ENCODE measurements around the gene COBLL1.
A peak's percentile ranks its signal among the peaks of the same experiment; 100 is the strongest.

Gene COBLL1

GRCh38 chr2:164846276-164846675, 4.7 kb upstream of the COBLL1 start:
- Mint-ChIP-seq H3K4me3 (no peak overlapping the region), H3K27me3 (peaks cover 0 to 6% of the 10 kb centered on the region in 2 donors), H3K9me3 (peaks cover 0 to 2% of the 10 kb centered on the region in 2 donors), H3K4me1 (ENCODE audit: low read depth in 2 of 2) (no peaks in the 10 kb centered on the region), H3K27ac (no peak overlapping the region), H3K36me3 (ENCODE audit: insufficient read depth) (no peaks in the 10 kb centered on the region)
- DNase-seq (no peak), ATAC-seq (replicated peaks) (no peak)

GRCh38 chr2:164843346-164843911, 1.8 kb upstream of the COBLL1 start:
- DNase-seq = no peak

DNA sequence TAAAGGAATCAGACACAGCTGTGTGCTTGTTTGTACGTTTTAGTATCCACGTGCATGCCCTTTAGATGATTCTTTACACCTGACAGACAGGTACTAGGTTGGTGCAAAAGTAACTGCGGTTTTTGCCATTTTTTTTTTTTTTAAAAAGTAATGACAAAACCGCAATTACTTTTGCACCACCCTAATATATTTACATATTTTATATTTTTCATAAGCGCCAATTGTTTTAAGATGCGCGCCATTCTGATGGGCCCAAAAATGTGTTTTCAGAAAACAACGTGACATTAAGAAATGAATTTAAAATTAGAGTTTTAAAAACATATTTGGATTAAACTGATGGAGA, 972 bp upstream of the COBLL1 start:
- Mint-ChIP-seq H3K4me1 (ENCODE audit: low read depth in 2 of 2) (no peaks in the 10 kb centered on the region), H3K4me3 (no peak overlapping the region), H3K27me3 (peaks cover 16 to 25% of the 10 kb centered on the region in 2 donors), H3K9me3 (peaks cover 0 to 3% of the 10 kb centered on the region in 2 donors), H3K36me3 (ENCODE audit: insufficient read depth) (no peaks in the 10 kb centered on the region), H3K27ac (no peak overlapping the region)
- ATAC-seq (replicated peaks) (no peak), DNase-seq (no peak)

More at GRCh38 chr2:164843346-164843911, 1.8 kb upstream of the COBLL1 start:
- no peak for ATAC-seq (replicated peaks)
- Mint-ChIP-seq H3K9me3 (peaks cover 0 to 3% of the 10 kb centered on the region in 2 donors), H3K36me3 (ENCODE audit: insufficient read depth) (no peaks in the 10 kb centered on the region), H3K4me3 (no peak overlapping the region), H3K4me1 (ENCODE audit: low read depth in 2 of 2) (no peaks in the 10 kb centered on the region), H3K27ac (no peak overlapping the region), H3K27me3 (peaks cover 16 to 25% of the 10 kb centered on the region in 2 donors)

DNA sequence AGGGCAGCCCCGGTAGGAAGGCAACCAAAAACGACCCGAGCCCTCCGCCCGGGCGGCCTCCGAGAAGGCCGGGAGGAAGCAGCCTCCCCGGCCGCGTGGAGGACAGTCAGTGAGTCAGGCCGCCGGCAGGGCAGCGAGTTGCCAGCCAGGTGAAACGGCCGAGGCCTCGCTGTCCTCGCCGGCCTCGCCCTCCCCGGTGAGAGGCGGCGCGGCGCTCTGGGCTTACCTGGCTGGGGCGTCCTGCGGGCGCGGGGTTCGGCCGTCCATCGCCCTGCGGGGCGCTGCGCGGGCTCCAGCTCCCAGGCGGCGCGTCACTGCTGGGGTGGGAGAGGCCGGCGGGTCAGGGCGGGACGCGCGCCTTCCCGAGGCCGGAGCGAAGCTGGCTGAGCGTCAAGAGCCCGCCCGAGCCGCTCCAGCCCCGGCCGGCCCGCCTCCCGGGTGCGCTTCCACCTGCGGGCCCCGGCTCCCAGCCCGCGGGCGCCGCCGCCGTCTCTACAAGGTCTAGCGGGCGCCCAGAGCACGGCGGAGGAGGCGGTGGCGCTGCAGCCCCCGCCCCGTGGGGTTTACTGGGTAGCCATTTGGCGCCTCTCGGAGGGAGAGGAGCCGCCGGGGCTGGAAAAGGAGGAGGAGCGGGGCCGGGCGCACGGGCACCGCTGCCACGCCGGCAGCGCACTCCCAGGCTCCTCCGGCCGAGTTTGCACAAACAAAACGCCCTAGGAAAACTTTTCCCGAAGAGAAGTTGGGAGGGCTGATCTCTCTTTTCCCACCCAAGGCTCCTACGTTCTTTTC, 499 bp downstream of the COBLL1 start:
- Mint-ChIP-seq H3K27ac (no peak overlapping the region), H3K36me3 (ENCODE audit: insufficient read depth) (no peaks in the 10 kb centered on the region), H3K4me1 (ENCODE audit: low read depth in 2 of 2) (no peaks in the 10 kb centered on the region), H3K27me3 (peaks cover 16 to 25% of the 10 kb centered on the region in 2 donors), H3K4me3 (peak overlapping the region in 1 of 2 donors; percentile 59), H3K9me3 (peaks cover 0 to 3% of the 10 kb centered on the region in 2 donors)
- DNase-seq = no peak
- ATAC-seq (replicated peaks) = peak; percentile 44

- H3K9me3 Mint-ChIP-seq = peaks cover 0 to 3% of the 10 kb centered on the region in 2 donors
- H3K4me1 Mint-ChIP-seq (ENCODE audit: low read depth in 2 of 2) = no peaks in the 10 kb centered on the region
- peak overlapping the region; percentile 25 to 59 for H3K4me3 Mint-ChIP-seq
- ATAC-seq (replicated peaks) = peak; percentile 22
- DNase-seq = no peak
- H3K27ac Mint-ChIP-seq = no peak overlapping the region
- H3K27me3 Mint-ChIP-seq = peaks cover 16 to 25% of the 10 kb centered on the region in 2 donors
- no peaks in the 10 kb centered on the region for H3K36me3 Mint-ChIP-seq (ENCODE audit: insufficient read depth)
Measured at GRCh38 chr2:164840458-164840929, 1.1 kb downstream of the COBLL1 start.

DNA sequence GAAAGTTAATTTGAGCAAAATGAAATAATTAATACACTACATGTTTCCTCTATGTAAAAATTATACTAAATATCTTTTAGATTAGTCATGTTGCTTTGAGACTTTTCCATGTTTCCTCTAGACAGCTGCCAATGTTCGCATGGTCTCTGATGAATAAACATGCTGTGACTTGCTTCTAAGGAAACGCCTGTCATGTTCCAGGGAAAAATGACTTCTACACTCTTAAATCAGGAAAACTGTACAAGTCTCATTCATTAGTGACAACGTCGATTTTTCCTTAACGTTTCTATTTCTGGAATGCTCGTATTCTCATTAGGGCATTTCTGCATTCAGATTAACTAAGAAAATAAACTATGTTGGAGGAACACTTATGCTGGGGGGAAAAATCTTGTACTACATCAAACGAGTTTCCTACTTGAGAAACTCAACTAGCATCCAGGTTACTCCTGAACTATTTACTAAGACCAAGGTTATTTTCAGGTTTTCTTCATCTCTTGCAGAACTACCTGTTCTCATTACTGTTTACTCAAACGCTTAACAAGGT, 1.6 kb downstream of the COBLL1 start:
- no peak for ATAC-seq (replicated peaks)
- H3K36me3 Mint-ChIP-seq (ENCODE audit: insufficient read depth) = no peaks in the 10 kb centered on the region
- no peak for DNase-seq
- H3K4me3 Mint-ChIP-seq = peak overlapping the region; percentile 25 to 59
- no peak overlapping the region for H3K27ac Mint-ChIP-seq
- peaks cover 0 to 3% of the 10 kb centered on the region in 2 donors for H3K9me3 Mint-ChIP-seq
- H3K27me3 Mint-ChIP-seq = peaks cover 16 to 25% of the 10 kb centered on the region in 2 donors
- H3K4me1 Mint-ChIP-seq (ENCODE audit: low read depth in 2 of 2) = no peaks in the 10 kb centered on the region

- Mint-ChIP-seq H3K4me3 (no peak overlapping the region), H3K27ac (no peak overlapping the region), H3K9me3 (peaks cover 0 to 2% of the 10 kb centered on the region in 2 donors)
Measured at GRCh38 chr2:164837807-164838206, 3.8 kb downstream of the COBLL1 start.

GRCh38 chr2:164836907-164837306, 4.7 kb downstream of the COBLL1 start:
- Mint-ChIP-seq H3K36me3 (ENCODE audit: insufficient read depth) (no peaks in the 10 kb centered on the region), H3K27ac (no peak overlapping the region), H3K4me1 (ENCODE audit: low read depth in 2 of 2) (no peaks in the 10 kb centered on the region), H3K9me3 (peaks cover 0 to 2% of the 10 kb centered on the region in 2 donors), H3K4me3 (no peak overlapping the region), H3K27me3 (peaks cover 16 to 20% of the 10 kb centered on the region in 2 donors)
- ATAC-seq (replicated peaks) (no peak), DNase-seq (no peak)

More at GRCh38 chr2:164837807-164838206, 3.8 kb downstream of the COBLL1 start:
- no peaks in the 10 kb centered on the region for H3K36me3 Mint-ChIP-seq (ENCODE audit: insufficient read depth)
- H3K27me3 Mint-ChIP-seq = peaks cover 16 to 20% of the 10 kb centered on the region in 2 donors
- DNase-seq (no peak), ATAC-seq (replicated peaks) (no peak)
- no peaks in the 10 kb centered on the region for H3K4me1 Mint-ChIP-seq (ENCODE audit: low read depth in 2 of 2)

DNA sequence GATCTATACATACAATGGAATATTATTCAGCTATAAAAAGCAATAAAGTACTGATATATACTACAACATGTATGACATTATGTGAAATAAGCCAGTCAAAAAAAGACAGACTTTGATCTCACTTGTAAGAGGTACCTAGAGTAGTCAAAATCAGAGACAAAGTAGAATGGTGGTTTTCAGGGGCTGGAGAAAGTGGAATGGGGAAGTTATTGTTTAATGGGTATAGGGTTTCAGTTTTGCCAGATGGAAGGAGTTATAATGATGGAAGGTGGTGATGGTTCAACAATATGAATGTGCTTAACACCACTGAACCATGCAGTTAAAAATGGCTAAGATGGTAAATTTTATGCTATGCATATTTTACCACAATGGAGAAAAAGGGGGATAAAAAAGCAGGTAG, 6.3 kb downstream of the COBLL1 start:
- H3K9me3 Mint-ChIP-seq = peaks cover 0 to 2% of the 10 kb centered on the region in 2 donors
- H3K27ac Mint-ChIP-seq = no peak overlapping the region
- H3K36me3 Mint-ChIP-seq (ENCODE audit: insufficient read depth) = no peaks in the 10 kb centered on the region
- H3K4me3 Mint-ChIP-seq = no peak overlapping the region
- no peak for DNase-seq
- H3K4me1 Mint-ChIP-seq (ENCODE audit: low read depth in 2 of 2) = no peaks in the 10 kb centered on the region
- H3K27me3 Mint-ChIP-seq = peaks cover 11 to 13% of the 10 kb centered on the region in 2 donors
- no peak for ATAC-seq (replicated peaks)

DNA sequence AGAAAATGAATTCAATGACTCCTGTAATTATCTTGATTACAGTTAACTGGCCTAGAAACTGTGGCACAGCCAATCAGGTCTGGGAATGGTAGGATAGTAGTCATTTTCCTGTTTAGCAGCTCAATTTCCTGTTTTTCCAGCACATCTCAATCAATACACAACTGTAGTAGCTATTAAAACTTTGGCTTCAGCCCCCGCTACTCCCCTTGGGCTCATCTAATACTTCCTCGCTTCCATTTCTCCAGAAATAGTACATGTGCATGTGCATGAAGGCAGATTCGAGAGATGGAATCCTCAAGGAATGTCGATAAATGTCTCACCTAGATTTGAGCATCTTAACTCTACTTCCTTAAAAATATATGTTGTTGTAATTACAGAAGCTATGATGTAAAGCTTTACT, 9.7 kb downstream of the COBLL1 start:
- no peaks in the 10 kb centered on the region for H3K36me3 Mint-ChIP-seq (ENCODE audit: insufficient read depth)
- no peaks in the 10 kb centered on the region for H3K27me3 Mint-ChIP-seq
- no peak overlapping the region for H3K27ac Mint-ChIP-seq
- no peaks in the 10 kb centered on the region for H3K9me3 Mint-ChIP-seq
- DNase-seq (no peak), ATAC-seq (replicated peaks) (no peak)
- no peak overlapping the region for H3K4me3 Mint-ChIP-seq
- no peaks in the 10 kb centered on the region for H3K4me1 Mint-ChIP-seq (ENCODE audit: low read depth in 2 of 2)

DNA sequence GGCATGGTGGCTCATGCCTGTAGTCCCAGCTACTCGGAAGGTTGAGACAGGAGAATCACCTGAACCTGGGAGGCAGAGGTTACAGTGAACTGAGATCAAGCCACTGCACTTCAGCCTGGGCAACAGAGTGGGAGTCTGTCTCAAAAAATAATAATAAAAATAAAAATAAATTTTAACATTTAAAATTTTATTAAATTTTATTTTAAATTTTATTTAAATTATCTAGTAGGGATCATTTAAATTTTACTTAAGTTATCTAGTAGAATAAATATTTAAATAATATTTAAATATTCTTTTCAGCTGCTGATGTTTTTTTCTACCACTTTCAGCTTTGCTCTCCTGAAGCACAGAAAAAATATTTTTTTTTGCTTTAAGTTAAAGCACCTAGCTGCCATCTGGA, 10.4 kb downstream of the COBLL1 start:
- no peak overlapping the region for H3K27ac Mint-ChIP-seq
- H3K4me1 Mint-ChIP-seq (ENCODE audit: low read depth in 2 of 2) = no peaks in the 10 kb centered on the region
- ATAC-seq (replicated peaks) = no peak
- no peaks in the 10 kb centered on the region for H3K9me3 Mint-ChIP-seq
- no peak overlapping the region for H3K4me3 Mint-ChIP-seq
- no peak for DNase-seq
- no peaks in the 10 kb centered on the region for H3K36me3 Mint-ChIP-seq (ENCODE audit: insufficient read depth)
- H3K27me3 Mint-ChIP-seq = no peaks in the 10 kb centered on the region

DNA sequence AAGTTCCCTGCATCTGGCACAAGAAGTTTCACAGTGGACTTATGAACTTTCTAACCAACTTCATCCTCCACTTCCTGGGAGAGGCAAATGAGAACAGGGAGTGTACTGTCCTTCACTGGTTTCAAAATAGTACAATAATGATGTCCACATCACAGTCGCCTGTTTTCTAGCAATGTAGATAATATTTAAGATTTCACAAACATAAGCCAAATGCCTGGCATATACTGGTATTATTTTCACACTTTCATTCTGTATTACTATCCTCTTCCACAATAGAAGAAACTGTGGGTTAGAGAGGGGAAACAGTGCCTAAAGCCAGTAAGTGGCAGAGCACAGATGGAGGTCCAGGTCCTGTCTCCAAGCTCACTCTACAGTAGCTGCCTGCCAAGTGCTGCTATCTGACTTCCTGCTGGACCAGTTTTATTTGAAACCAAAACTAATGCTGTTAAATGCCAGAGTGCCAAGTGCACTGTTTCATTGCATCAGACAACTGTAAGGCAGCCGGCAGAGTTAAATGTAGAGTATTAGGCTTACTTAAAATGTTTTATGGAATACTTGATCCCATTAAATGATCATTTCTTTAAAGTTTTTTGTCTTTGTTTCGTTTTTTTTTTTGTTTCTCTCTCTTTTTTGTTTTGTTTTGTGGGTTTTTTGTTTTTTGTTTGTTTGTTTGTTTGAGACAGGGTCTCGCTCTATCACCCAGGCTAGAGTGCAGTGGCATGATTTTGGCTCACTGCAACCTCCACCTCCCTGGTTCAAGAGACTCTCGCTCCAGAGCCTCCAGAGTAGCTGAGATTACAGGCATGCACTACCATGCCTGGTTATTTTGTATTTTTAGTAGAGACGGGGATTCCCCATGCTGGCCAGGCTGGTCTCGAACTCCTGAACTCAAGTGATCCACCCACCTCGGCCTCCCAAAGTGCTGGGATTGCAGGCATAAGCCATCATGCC, 15.1 kb downstream of the COBLL1 start:
- H3K9me3 Mint-ChIP-seq = peaks cover 0 to 7% of the 10 kb centered on the region in 2 donors
- no peaks in the 10 kb centered on the region for H3K36me3 Mint-ChIP-seq (ENCODE audit: insufficient read depth)
- DNase-seq (no peak), ATAC-seq (replicated peaks) (no peak)
- H3K4me1 Mint-ChIP-seq (ENCODE audit: low read depth in 2 of 2) = no peaks in the 10 kb centered on the region
- no peak overlapping the region for H3K27ac Mint-ChIP-seq
- no peak overlapping the region for H3K4me3 Mint-ChIP-seq
- no peaks in the 10 kb centered on the region for H3K27me3 Mint-ChIP-seq

GRCh38 chr2:164824872-164825271, 16.8 kb downstream of the COBLL1 start:
- ATAC-seq (replicated peaks) (no peak), DNase-seq (no peak)
- H3K9me3 Mint-ChIP-seq = peaks cover 0 to 7% of the 10 kb centered on the region in 2 donors
- H3K4me1 Mint-ChIP-seq (ENCODE audit: low read depth in 2 of 2) = no peaks in the 10 kb centered on the region
- no peak overlapping the region for H3K27ac Mint-ChIP-seq
- no peaks in the 10 kb centered on the region for H3K27me3 Mint-ChIP-seq
- H3K36me3 Mint-ChIP-seq (ENCODE audit: insufficient read depth) = no peaks in the 10 kb centered on the region
- H3K4me3 Mint-ChIP-seq = no peak overlapping the region
